ENCODE results near the gene NTPCR. TPM values are rescaled to one million over a fixed set of nuclear protein-coding genes. Genes with fewer than 3 reads are reported as not detected.

Gene NTPCR
- polyA plus RNA-seq, 3 donors, result 62.4 to 78.4 (median 76.7) TPM

GRCh38 chr1:232956081-232956480 is 5.7 kb downstream of the NTPCR start:
- no peak for DNase-seq (ENCODE audit: low read depth in 3 of 3, low spot score in 2 of 3)

GRCh38 chr1:232958067-232958466 is 7.7 kb downstream of the NTPCR start:
- no peak for DNase-seq (ENCODE audit: low read depth in 3 of 3, low spot score in 2 of 3)

GRCh38 chr1:232962761-232963745 is 12.6 kb downstream of the NTPCR start:
- DNase-seq (ENCODE audit: low read depth in 3 of 3, low spot score in 2 of 3), result no peak

- no peak for DNase-seq (ENCODE audit: low read depth in 3 of 3, low spot score in 2 of 3)
Measured at GRCh38 chr1:232964601-232965000, 14.2 kb downstream of the NTPCR start.

GRCh38 chr1:232965124-232965911 is 14.9 kb downstream of the NTPCR start:
- DNase-seq (ENCODE audit: low read depth in 3 of 3, low spot score in 2 of 3), result no peak

- DNase-seq (ENCODE audit: low read depth in 3 of 3, low spot score in 2 of 3), result no peak
Measured at GRCh38 chr1:232965912-232966217, 15.5 kb downstream of the NTPCR start.

- DNase-seq (ENCODE audit: low read depth in 3 of 3, low spot score in 2 of 3), result no peak
Measured at GRCh38 chr1:232966663-232967062, 16.3 kb downstream of the NTPCR start.

- DNase-seq (ENCODE audit: low read depth in 3 of 3, low spot score in 2 of 3), result no peak
Measured at GRCh38 chr1:232968391-232968790, 18.0 kb downstream of the NTPCR start.

- no peak for DNase-seq (ENCODE audit: low read depth in 3 of 3, low spot score in 2 of 3)
Measured at GRCh38 chr1:232968965-232969364, 18.6 kb downstream of the NTPCR start.

GRCh38 chr1:232969799-232970198 is 19.4 kb downstream of the NTPCR start:
- no peak for DNase-seq (ENCODE audit: low read depth in 3 of 3, low spot score in 2 of 3)

- DNase-seq (ENCODE audit: low read depth in 3 of 3, low spot score in 2 of 3), result no peak
Measured at GRCh38 chr1:232970508-232970907, 20.1 kb downstream of the NTPCR start.

- no peak for DNase-seq (ENCODE audit: low read depth in 3 of 3, low spot score in 2 of 3)
Measured at GRCh38 chr1:232973652-232974611, 23.5 kb downstream of the NTPCR start.

- DNase-seq (ENCODE audit: low read depth in 3 of 3, low spot score in 2 of 3), result no peak
Measured at GRCh38 chr1:232974971-232975370, 24.6 kb downstream of the NTPCR start.

GRCh38 chr1:232978091-232978634 is 27.8 kb downstream of the NTPCR start:
- no peak for DNase-seq (ENCODE audit: low read depth in 3 of 3, low spot score in 2 of 3)

- DNase-seq (ENCODE audit: low read depth in 3 of 3, low spot score in 2 of 3), result no peak
Measured at GRCh38 chr1:232978815-232979214, 28.4 kb downstream of the NTPCR start.

GRCh38 chr1:232979558-232979957 is 29.1 kb downstream of the NTPCR start:
- DNase-seq (ENCODE audit: low read depth in 3 of 3, low spot score in 2 of 3), result no peak

- no peak for DNase-seq (ENCODE audit: low read depth in 3 of 3, low spot score in 2 of 3)
Measured at GRCh38 chr1:232980355-232980978, 30.1 kb downstream of the NTPCR start.

- no peak for DNase-seq (ENCODE audit: low read depth in 3 of 3, low spot score in 2 of 3)
Measured at GRCh38 chr1:232980986-232981560, 30.7 kb downstream of the NTPCR start.

- DNase-seq (ENCODE audit: low read depth in 3 of 3, low spot score in 2 of 3), result no peak
Measured at GRCh38 chr1:232982238-232982944, 32.0 kb downstream of the NTPCR start.
